HCT116 (cell line): Measurements from ENCODE around the gene UBAC2. TPM values are rescaled to one million over a fixed set of nuclear protein-coding genes. Genes with fewer than 3 reads are reported as not detected.

Experiments used
- ATAC-seq: fragments of 200-7000 bp; cut with Tn5 transposase; 2 replicates; pipeline ENCODE4 v1.9.1; 2020; ENCODE audit warnings: mild to moderate bottlenecking, moderate library complexity
- BruUV-seq: library from RNA; stranded (reverse); fragments of 400-500 nt; replicated peaks from 2 replicates; lab custom pipeline; 2021; lab: Mats Ljungman, UMichigan
- CTCF ChIA-PET: fragments of 300-600 bp; sonication (Branson Sonifier 250); formaldehyde crosslinking; loops from one replicate; lab custom pipeline; 2021; ENCODE audit warnings: antibody characterized with exemption; lab: Charles Lee
- POLR2A ChIA-PET: fragments of 300-600, 350-600 bp; sonication (Branson Sonifier 250); formaldehyde crosslinking; loops from one replicate; lab custom pipeline; 2021; ENCODE audit warnings: antibody characterized with exemption; lab: Charles Lee
- RAD21 ChIA-PET, 2 experiments: fragments of 300-600 bp; sonication (Branson Sonifier 250); formaldehyde crosslinking; loops; one replicate each; lab custom pipeline; 2023; ENCODE audit warnings: low total read pairs in 2 of 2; ENCODE audit not compliant: uncharacterized antibody in 2 of 2, unreplicated experiment in 2 of 2, low non-redundant PET in 1 of 2; lab: Charles Lee
- DNase-seq: peaks from one replicate; pipeline ENCODE4 v3.0.0-alpha.2; 2010; ENCODE audit warnings: low read depth, low spot score
- H2AFZ ChIP-seq: fragments of 200-600 bp; shearing (Covaris generic), sonication (generic); 2 replicates; pipeline ENCODE4 v1.6.1; 2017; ENCODE audit warnings: low read depth, mixed run types, mixed read lengths, antibody characterized with exemption, low read length; ENCODE audit not compliant: poor library complexity, severe bottlenecking
- H3K27ac ChIP-seq: 2 replicates; pipeline ENCODE4 v1.5.1; 2012; ENCODE audit warnings: low read depth, low read length
- H3K27me3 ChIP-seq: fragments of 200-600 bp; sonication (generic); 2 replicates; pipeline ENCODE4 v1.6.1; 2016; ENCODE audit warnings: mixed run types, low read length, mixed read lengths; ENCODE audit not compliant: insufficient read depth
- H3K36me3 ChIP-seq, 2 experiments: fragments of 200-500 bp in 1 of 2; fragments of 200-600 bp in 1 of 2; sonication (Bioruptor generic) in 1 of 2; sonication (generic) in 1 of 2; 2 replicates each; pipeline versions ENCODE4 v1.5.1 to v1.6.1; 2014 to 2016; ENCODE audit warnings: low read length in 2 of 2, inconsistent platforms in 1 of 2, mixed read lengths in 1 of 2, mixed run types in 1 of 2; ENCODE audit not compliant: insufficient read depth in 2 of 2, control insufficient read depth in 1 of 2
- H3K4me1 ChIP-seq, 2 experiments: fragments of 200-600 bp in 1 of 2; sonication (generic) in 1 of 2; 2 replicates each; pipeline versions ENCODE4 v1.5.1 to v1.6.1; 2012 to 2017; ENCODE audit warnings: low read length in 2 of 2, inconsistent platforms in 1 of 2, mild to moderate bottlenecking in 1 of 2, mixed read lengths in 1 of 2, mixed run types in 1 of 2, moderate library complexity in 1 of 2; ENCODE audit not compliant: insufficient read depth in 2 of 2, control insufficient read depth in 1 of 2
- H3K4me2 ChIP-seq: fragments of 200-600 bp; sonication (generic); 2 replicates; pipeline ENCODE4 v1.6.1; 2017; ENCODE audit warnings: mixed run types, low read length, mixed read lengths
- H3K4me3 ChIP-seq, 2 experiments: fragments of 200-600 bp in 1 of 2; sonication (generic) in 1 of 2; replicated peaks in 1 of 2; 2 replicates each; pipeline ENCODE4 v1.5.1; 2011 to 2016; ENCODE audit warnings: low read length in 2 of 2, control low read depth in 1 of 2, low read depth in 1 of 2, mild to moderate bottlenecking in 1 of 2, mixed read lengths in 1 of 2, mixed run types in 1 of 2
- H3K79me2 ChIP-seq: fragments of 200-600 bp; sonication (generic); 2 replicates; pipeline ENCODE4 v1.6.1; 2017; ENCODE audit warnings: mild to moderate bottlenecking, mixed run types, low read length, moderate library complexity, mixed read lengths; ENCODE audit not compliant: insufficient read depth
- H3K9ac ChIP-seq: fragments of 200-600 bp; sonication (generic); 2 replicates; pipeline ENCODE4 v1.6.1; 2016; ENCODE audit warnings: low read length, mixed read lengths
- H3K9me2 ChIP-seq: fragments of 200-600 bp; sonication (generic), shearing (Covaris generic); 2 replicates; pipeline ENCODE4 v1.6.1; 2017; ENCODE audit warnings: mixed run types, mild to moderate bottlenecking, moderate library complexity; ENCODE audit not compliant: insufficient read depth
- H3K9me3 ChIP-seq, 2 experiments: fragments of 200-500 bp in 1 of 2; fragments of 200-600 bp in 1 of 2; sonication (Bioruptor generic) in 1 of 2; sonication (generic) in 1 of 2; 2 replicates each; pipeline ENCODE4 v1.6.1; 2014 to 2017; ENCODE audit warnings: low read length in 2 of 2, mixed read lengths in 2 of 2, inconsistent platforms in 1 of 2, low read depth in 1 of 2, mild to moderate bottlenecking in 1 of 2, mixed run types in 1 of 2, moderate library complexity in 1 of 2; ENCODE audit not compliant: control insufficient read depth in 1 of 2, insufficient read depth in 1 of 2
- H4K20me1 ChIP-seq: fragments of 200-600 bp; sonication (generic), shearing (Covaris generic); 2 replicates; pipeline ENCODE4 v1.6.1; 2017; ENCODE audit warnings: mixed run types, mild to moderate bottlenecking, moderate library complexity; ENCODE audit not compliant: insufficient read depth
- EGR1 ChIP-seq: IDR thresholded peaks from 2 replicates; pipeline ENCODE4 v1.6.1; 2012; ENCODE audit warnings: low read depth
- EZH2phosphoT487 ChIP-seq: fragments of 200-600 bp; IDR thresholded peaks from 2 replicates; pipeline ENCODE4 v1.6.1; 2018; ENCODE audit warnings: antibody characterized with exemption, borderline replicate concordance
- POLR2A ChIP-seq: IDR thresholded peaks from 2 replicates; pipeline ENCODE4 v1.7.0; 2011; ENCODE audit warnings: borderline replicate concordance; ENCODE audit not compliant: insufficient read depth, insufficient read length; ENCODE audit errors: extremely low read depth
- POLR2AphosphoS5 ChIP-seq: IDR thresholded peaks from 2 replicates; pipeline ENCODE4 v1.6.1; 2011; ENCODE audit warnings: mild to moderate bottlenecking, low read depth, low read length, moderate library complexity
- REST ChIP-seq: IDR thresholded peaks from 2 replicates; pipeline ENCODE4 v1.6.1; 2012; ENCODE audit warnings: low read depth
- SIN3A ChIP-seq: IDR thresholded peaks from 2 replicates; pipeline ENCODE4 v1.6.1; 2012; ENCODE audit warnings: low read depth
- SP1 ChIP-seq: IDR thresholded peaks from 2 replicates; pipeline ENCODE4 v1.6.1; 2012; ENCODE audit warnings: low read depth
- TCF7L2 ChIP-seq: IDR thresholded peaks from 2 replicates; pipeline ENCODE4 v1.7.0; 2011; ENCODE audit warnings: borderline replicate concordance, inconsistent platforms; ENCODE audit not compliant: insufficient read depth, insufficient read length; ENCODE audit errors: extremely low read depth
- YY1 ChIP-seq: IDR thresholded peaks from 2 replicates; pipeline ENCODE4 v1.6.1; 2011; ENCODE audit warnings: low read length, low read depth, moderate library complexity, mild to moderate bottlenecking; ENCODE audit not compliant: insufficient replicate concordance; ENCODE audit errors: extremely low read depth
- intact Hi-C: fragments of 100-400 bp; cut with micrococcal nuclease; formaldehyde crosslinking; loops from 2 replicates; pipeline ENCODE4 v1.10.0; 2022
- total RNA-seq: library from RNA; stranded (reverse); gene quantifications from one replicate; pipeline ENCODE4 v1.2.1, GENCODE V29; 2021; ENCODE audit not compliant: unreplicated experiment

Gene UBAC2
- total RNA-seq, 1 experiment from 2014 or later: 67.4 TPM

- Histone ChIP-seq H3K36me3 (peaks cover 6 to 8% of the 10 kb centered on the region in 2 experiments; a peak in 3 of 4 replicates), H3K9me3 (no peaks in the 10 kb centered on the region), H3K27ac (no peak overlapping the region), H3K4me3 (no peak overlapping the region), H3K9ac (no peak overlapping the region), H3K4me2 (no peak overlapping the region), H4K20me1 (no peaks in the 10 kb centered on the region), H3K4me1 (no peaks in the 10 kb centered on the region), H3K27me3 (no peaks in the 10 kb centered on the region), H2AFZ (no peak overlapping the region)
- ATAC-seq: no peak
- intact Hi-C loops: no loop called here
- ChIA-PET POLR2A (interaction anchor here (0.9 kb wide), 1 partner anchor 31 kb away, joined by 3 read pairs; no protein-coding TSS in a partner anchor), RAD21 (no interaction called here), CTCF (no interaction called here)
- TF ChIP-seq YY1: no peak
- no peak for TF ChIP-seq SP1
- no peak for TF ChIP-seq EZH2phosphoT487
- no peak for TF ChIP-seq POLR2A
- no peak for TF ChIP-seq TCF7L2
- TF ChIP-seq EGR1: no peak
- TF ChIP-seq REST: no peak
- TF ChIP-seq POLR2AphosphoS5: no peak
- TF ChIP-seq SIN3A: no peak
- TF ChIP-seq, all 23 proteins: peak for 0
- H3K9me2 ChIP-seq: no peaks in the 10 kb centered on the region
- DNase-seq: no peak
- no TSS peak for BruUV-seq
- no peaks in the 10 kb centered on the region for H3K79me2 ChIP-seq
These were observed 144.7 kb downstream of the UBAC2 start for GRCh38 chr13:99345345-99345744.
